Midbrain (tissue), 1 donor: Measurements from ENCODE around the gene MIF4GD.
"Not testable (repeated sequence)": the region's sequence is repeated elsewhere in the genome, so short reads cannot be mapped to it uniquely, and the experiment has no call there.

Experiments used
- DNase-seq: peaks from one replicate; lab custom pipeline; 2025; lab: John Stamatoyannopoulos, UW

MIF4GD gene

GRCh38 chr17:75288359-75288758 is 17.3 kb upstream of the MIF4GD start:
- DNase-seq: no peak

GRCh38 chr17:75287221-75287620 is 16.2 kb upstream of the MIF4GD start:
- no peak for DNase-seq

GRCh38 chr17:75285123-75285522 is 14.1 kb upstream of the MIF4GD start:
- no peak for DNase-seq

- not testable (repeated sequence) for DNase-seq
Measured at GRCh38 chr17:75280189-75280588, 9.2 kb upstream of the MIF4GD start.

GRCh38 chr17:75277664-75278071 is 6.6 kb upstream of the MIF4GD start:
- DNase-seq: no peak

GRCh38 chr17:75273977-75274708 is 3.1 kb upstream of the MIF4GD start:
- DNase-seq: no peak

- no peak for DNase-seq
Measured at GRCh38 chr17:75272848-75273184, 1.8 kb upstream of the MIF4GD start.

GRCh38 chr17:75271955-75272847 is 1.2 kb upstream of the MIF4GD start:
- DNase-seq: no peak

GRCh38 chr17:75271233-75271954 is 363 bp upstream of the MIF4GD start:
- DNase-seq: peak; percentile 82

- DNase-seq: no peak
Measured at GRCh38 chr17:75270218-75270965, 639 bp downstream of the MIF4GD start.

GRCh38 chr17:75269844-75270217 is 1.2 kb downstream of the MIF4GD start:
- no peak for DNase-seq

GRCh38 chr17:75267411-75268232 is 3.4 kb downstream of the MIF4GD start:
- DNase-seq: no peak

- no peak for DNase-seq
Measured at GRCh38 chr17:75267153-75267410, 3.9 kb downstream of the MIF4GD start.

- no peak for DNase-seq
Measured at GRCh38 chr17:75266316-75267152, 4.5 kb downstream of the MIF4GD start.

GRCh38 chr17:75265614-75266315 is 5.3 kb downstream of the MIF4GD start:
- no peak for DNase-seq

GRCh38 chr17:75263055-75263454 is 8.0 kb downstream of the MIF4GD start:
- DNase-seq: no peak

- DNase-seq: no peak
Measured at GRCh38 chr17:75262112-75262606, 8.9 kb downstream of the MIF4GD start.

GRCh38 chr17:75261336-75262111 is 9.5 kb downstream of the MIF4GD start, which contains the start of the genes GGA3 and MRPS7:
TSS of gene GGA3 (minus strand) at chr17:75261606. CDS start at chr17:75261587, 19 bp downstream.
TSS of gene MRPS7 (plus strand) at chr17:75261879. CDS start at chr17:75261901, 22 bp downstream.
- peak; percentile 95 for DNase-seq
